H1 (cell line): Measurements from ENCODE around the gene LMNTD2. TPM values are rescaled to one million over a fixed set of nuclear protein-coding genes. Genes with fewer than 3 reads are reported as not detected.

Experiments used
- CHD7 ChIP-seq: fragments of 300-600 bp; sonication (generic); IDR thresholded peaks from 2 replicates; pipeline ENCODE4 v1.7.1; 2012; ENCODE audit warnings: low read length, moderate library complexity, mild to moderate bottlenecking, inconsistent platforms; ENCODE audit not compliant: insufficient replicate concordance
- CTBP2 ChIP-seq: IDR thresholded peaks from 2 replicates; pipeline ENCODE4 v1.7.0; 2011; ENCODE audit warnings: borderline replicate concordance, mild to moderate bottlenecking, moderate library complexity, mixed read lengths, low read length; ENCODE audit not compliant: insufficient read depth, insufficient read length
- JUN ChIP-seq: IDR thresholded peaks from 2 replicates; pipeline ENCODE4 v1.6.1; 2011; ENCODE audit warnings: low read depth, mild to moderate bottlenecking, improper control_type of control experiment, low read length
- TAF7 ChIP-seq: optimal IDR thresholded peaks from 2 replicates; pipeline ENCODE3; 2011; ENCODE audit warnings: low read depth, mild to moderate bottlenecking, inconsistent platforms, low read length, moderate library complexity, borderline replicate concordance
- TCF12 ChIP-seq: IDR thresholded peaks from 2 replicates; pipeline ENCODE4 v1.6.1; 2011; ENCODE audit warnings: low read depth, mild to moderate bottlenecking, low read length
- USF2 ChIP-seq: IDR thresholded peaks from 2 replicates; pipeline ENCODE4 v1.6.1; 2011; ENCODE audit warnings: low read length, improper control_type of control experiment
- polyA plus RNA-seq, 7 experiments: library from polyadenylated mRNA; depleted of rRNA in 3 of 7; stranded (reverse) in 5 of 7; unstranded in 2 of 7; fragments of >200 nt in 5 of 7; fragments of 200-250 nt in 2 of 7; gene quantifications; 1 replicate in 5 of 7; 2 replicates in 1 of 7; 4 replicates in 1 of 7; pipeline versions ENCODE4 v1.2.1 to v1.2.3, GENCODE V29; 2011 to 2013; ENCODE audit warnings: missing spikeins in 2 of 7, mixed read lengths in 2 of 7
- total RNA-seq: library from RNA; stranded (reverse); fragmentation: NEBNext Ultra II Directional; extraction: Animal tissue kit (Norgen Biotek cat#: 25700); gene quantifications from 2 replicates; pipeline ENCODE4 v1.2.1, GENCODE V29; 2021

LMNTD2 gene
- total and polyA plus RNA-seq, 2 of the 8 experiments (the other 6 are each of a cell fraction or from before 2014, with no cell fraction given) = 1.6 to 3.1 TPM

GRCh38 chr11:516400-516799, 44.1 kb downstream of the LMNTD2 start (continued):
- no peak for TF ChIP-seq CHD7
- TF ChIP-seq TAF7 = no peak
- TF ChIP-seq USF2 = no peak
- no peak for TF ChIP-seq TCF12
- no peak for TF ChIP-seq JUN
- TF ChIP-seq CTBP2 = no peak
- TF ChIP-seq, all 59 proteins: peak for 0
